H1 (cell line): ENCODE data around the gene SLC2A2. TPM values are rescaled to one million over a fixed set of nuclear protein-coding genes. Genes with fewer than 3 reads are reported as not detected.

Source experiments
- KDM4A ChIP-seq: IDR thresholded peaks from one replicate; pipeline ENCODE4 v1.7.1; 2012; ENCODE audit warnings: low read depth, mild to moderate bottlenecking, moderate library complexity, low read length, inconsistent platforms; ENCODE audit not compliant: severe bottlenecking
- RBBP5 ChIP-seq: IDR thresholded peaks from 2 replicates; pipeline ENCODE4 v1.7.1; 2012; ENCODE audit warnings: low read depth, mild to moderate bottlenecking, inconsistent platforms, low read length, moderate library complexity, borderline replicate concordance
- polyA plus RNA-seq, 7 experiments: library from polyadenylated mRNA; depleted of rRNA in 3 of 7; stranded (reverse) in 5 of 7; unstranded in 2 of 7; fragments of >200 nt in 5 of 7; fragments of 200-250 nt in 2 of 7; gene quantifications; 1 replicate in 5 of 7; 2 replicates in 1 of 7; 4 replicates in 1 of 7; pipeline versions ENCODE4 v1.2.1 to v1.2.3, GENCODE V29; 2011 to 2013; ENCODE audit warnings: missing spikeins in 2 of 7, mixed read lengths in 2 of 7
- total RNA-seq: library from RNA; stranded (reverse); fragmentation: NEBNext Ultra II Directional; extraction: Animal tissue kit (Norgen Biotek cat#: 25700); gene quantifications from 2 replicates; pipeline ENCODE4 v1.2.1, GENCODE V29; 2021
- TF ChIP-seq, protein P1 (sequence below): fragments of 300-600 bp; sonication (generic); IDR thresholded peaks from 2 replicates; pipeline ENCODE4 v1.7.1; 2012; ENCODE audit warnings: low read length, moderate library complexity, mild to moderate bottlenecking, inconsistent platforms; ENCODE audit not compliant: insufficient replicate concordance

The SLC2A2 gene
- total and polyA plus RNA-seq, 2 of the 8 experiments (the other 6 are each of a cell fraction or from before 2014, with no cell fraction given), result not detected

GRCh38 chr3:170975283-170976189 is 51.0 kb downstream of the SLC2A2 start (continued):
- TF ChIP-seq, protein P1, sequence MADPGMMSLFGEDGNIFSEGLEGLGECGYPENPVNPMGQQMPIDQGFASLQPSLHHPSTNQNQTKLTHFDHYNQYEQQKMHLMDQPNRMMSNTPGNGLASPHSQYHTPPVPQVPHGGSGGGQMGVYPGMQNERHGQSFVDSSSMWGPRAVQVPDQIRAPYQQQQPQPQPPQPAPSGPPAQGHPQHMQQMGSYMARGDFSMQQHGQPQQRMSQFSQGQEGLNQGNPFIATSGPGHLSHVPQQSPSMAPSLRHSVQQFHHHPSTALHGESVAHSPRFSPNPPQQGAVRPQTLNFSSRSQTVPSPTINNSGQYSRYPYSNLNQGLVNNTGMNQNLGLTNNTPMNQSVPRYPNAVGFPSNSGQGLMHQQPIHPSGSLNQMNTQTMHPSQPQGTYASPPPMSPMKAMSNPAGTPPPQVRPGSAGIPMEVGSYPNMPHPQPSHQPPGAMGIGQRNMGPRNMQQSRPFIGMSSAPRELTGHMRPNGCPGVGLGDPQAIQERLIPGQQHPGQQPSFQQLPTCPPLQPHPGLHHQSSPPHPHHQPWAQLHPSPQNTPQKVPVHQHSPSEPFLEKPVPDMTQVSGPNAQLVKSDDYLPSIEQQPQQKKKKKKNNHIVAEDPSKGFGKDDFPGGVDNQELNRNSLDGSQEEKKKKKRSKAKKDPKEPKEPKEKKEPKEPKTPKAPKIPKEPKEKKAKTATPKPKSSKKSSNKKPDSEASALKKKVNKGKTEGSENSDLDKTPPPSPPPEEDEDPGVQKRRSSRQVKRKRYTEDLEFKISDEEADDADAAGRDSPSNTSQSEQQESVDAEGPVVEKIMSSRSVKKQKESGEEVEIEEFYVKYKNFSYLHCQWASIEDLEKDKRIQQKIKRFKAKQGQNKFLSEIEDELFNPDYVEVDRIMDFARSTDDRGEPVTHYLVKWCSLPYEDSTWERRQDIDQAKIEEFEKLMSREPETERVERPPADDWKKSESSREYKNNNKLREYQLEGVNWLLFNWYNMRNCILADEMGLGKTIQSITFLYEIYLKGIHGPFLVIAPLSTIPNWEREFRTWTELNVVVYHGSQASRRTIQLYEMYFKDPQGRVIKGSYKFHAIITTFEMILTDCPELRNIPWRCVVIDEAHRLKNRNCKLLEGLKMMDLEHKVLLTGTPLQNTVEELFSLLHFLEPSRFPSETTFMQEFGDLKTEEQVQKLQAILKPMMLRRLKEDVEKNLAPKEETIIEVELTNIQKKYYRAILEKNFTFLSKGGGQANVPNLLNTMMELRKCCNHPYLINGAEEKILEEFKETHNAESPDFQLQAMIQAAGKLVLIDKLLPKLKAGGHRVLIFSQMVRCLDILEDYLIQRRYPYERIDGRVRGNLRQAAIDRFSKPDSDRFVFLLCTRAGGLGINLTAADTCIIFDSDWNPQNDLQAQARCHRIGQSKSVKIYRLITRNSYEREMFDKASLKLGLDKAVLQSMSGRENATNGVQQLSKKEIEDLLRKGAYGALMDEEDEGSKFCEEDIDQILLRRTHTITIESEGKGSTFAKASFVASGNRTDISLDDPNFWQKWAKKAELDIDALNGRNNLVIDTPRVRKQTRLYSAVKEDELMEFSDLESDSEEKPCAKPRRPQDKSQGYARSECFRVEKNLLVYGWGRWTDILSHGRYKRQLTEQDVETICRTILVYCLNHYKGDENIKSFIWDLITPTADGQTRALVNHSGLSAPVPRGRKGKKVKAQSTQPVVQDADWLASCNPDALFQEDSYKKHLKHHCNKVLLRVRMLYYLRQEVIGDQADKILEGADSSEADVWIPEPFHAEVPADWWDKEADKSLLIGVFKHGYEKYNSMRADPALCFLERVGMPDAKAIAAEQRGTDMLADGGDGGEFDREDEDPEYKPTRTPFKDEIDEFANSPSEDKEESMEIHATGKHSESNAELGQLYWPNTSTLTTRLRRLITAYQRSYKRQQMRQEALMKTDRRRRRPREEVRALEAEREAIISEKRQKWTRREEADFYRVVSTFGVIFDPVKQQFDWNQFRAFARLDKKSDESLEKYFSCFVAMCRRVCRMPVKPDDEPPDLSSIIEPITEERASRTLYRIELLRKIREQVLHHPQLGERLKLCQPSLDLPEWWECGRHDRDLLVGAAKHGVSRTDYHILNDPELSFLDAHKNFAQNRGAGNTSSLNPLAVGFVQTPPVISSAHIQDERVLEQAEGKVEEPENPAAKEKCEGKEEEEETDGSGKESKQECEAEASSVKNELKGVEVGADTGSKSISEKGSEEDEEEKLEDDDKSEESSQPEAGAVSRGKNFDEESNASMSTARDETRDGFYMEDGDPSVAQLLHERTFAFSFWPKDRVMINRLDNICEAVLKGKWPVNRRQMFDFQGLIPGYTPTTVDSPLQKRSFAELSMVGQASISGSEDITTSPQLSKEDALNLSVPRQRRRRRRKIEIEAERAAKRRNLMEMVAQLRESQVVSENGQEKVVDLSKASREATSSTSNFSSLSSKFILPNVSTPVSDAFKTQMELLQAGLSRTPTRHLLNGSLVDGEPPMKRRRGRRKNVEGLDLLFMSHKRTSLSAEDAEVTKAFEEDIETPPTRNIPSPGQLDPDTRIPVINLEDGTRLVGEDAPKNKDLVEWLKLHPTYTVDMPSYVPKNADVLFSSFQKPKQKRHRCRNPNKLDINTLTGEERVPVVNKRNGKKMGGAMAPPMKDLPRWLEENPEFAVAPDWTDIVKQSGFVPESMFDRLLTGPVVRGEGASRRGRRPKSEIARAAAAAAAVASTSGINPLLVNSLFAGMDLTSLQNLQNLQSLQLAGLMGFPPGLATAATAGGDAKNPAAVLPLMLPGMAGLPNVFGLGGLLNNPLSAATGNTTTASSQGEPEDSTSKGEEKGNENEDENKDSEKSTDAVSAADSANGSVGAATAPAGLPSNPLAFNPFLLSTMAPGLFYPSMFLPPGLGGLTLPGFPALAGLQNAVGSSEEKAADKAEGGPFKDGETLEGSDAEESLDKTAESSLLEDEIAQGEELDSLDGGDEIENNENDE, result no peak
- TF ChIP-seq RBBP5 (no peak), KDM4A (no peak)
- TF ChIP-seq, all 59 proteins: peak for 0
